MCF 10A (cell line): ENCODE results near the gene CFAP69. TPM values are rescaled to one million over a fixed set of nuclear protein-coding genes. Genes with fewer than 3 reads are reported as not detected.

ENCODE experiments used
- BruUV-seq: library from RNA; stranded (reverse); fragments of 400-500 nt; replicated peaks from 2 replicates; lab custom pipeline; 2021; lab: Mats Ljungman, UMichigan
- CTCF ChIA-PET: fragments of 300-600 bp; sonication (Branson Sonifier 250); formaldehyde crosslinking; extraction: SDS; loops from one replicate; lab custom pipeline; 2021; ENCODE audit warnings: antibody characterized with exemption, inconsistent platforms; lab: Yijun Ruan, JAX
- POLR2A ChIA-PET: fragments of 300-600, 350-650 bp; sonication (Branson Sonifier 250); formaldehyde crosslinking; extraction: SDS; loops from one replicate; lab custom pipeline; 2020; ENCODE audit warnings: antibody characterized with exemption, inconsistent platforms; lab: Yijun Ruan, JAX
- DNase-seq: peaks from one replicate; pipeline ENCODE4 v3.0.0-alpha.2; 2018; ENCODE audit not compliant: unreplicated experiment
- H3K27ac Mint-ChIP-seq: one replicate; pipeline ENCODE4 v1.8.0; 2022; ENCODE audit warnings: mild to moderate bottlenecking, low read depth, mixed read lengths; ENCODE audit not compliant: unreplicated experiment
- H3K27me3 Mint-ChIP-seq: one replicate; pipeline ENCODE4 v1.8.0; 2022; ENCODE audit warnings: mixed read lengths; ENCODE audit not compliant: insufficient read depth, unreplicated experiment
- H3K36me3 Mint-ChIP-seq: one replicate; pipeline ENCODE4 v1.8.0; 2022; ENCODE audit warnings: mild to moderate bottlenecking, moderate library complexity, mixed read lengths; ENCODE audit not compliant: insufficient read depth, unreplicated experiment
- H3K4me1 Mint-ChIP-seq: one replicate; pipeline ENCODE4 v1.8.0; 2022; ENCODE audit warnings: mixed read lengths; ENCODE audit not compliant: insufficient read depth, unreplicated experiment
- H3K4me3 Mint-ChIP-seq: one replicate; pipeline ENCODE4 v1.8.0; 2022; ENCODE audit warnings: mild to moderate bottlenecking, moderate library complexity, mixed read lengths; ENCODE audit not compliant: unreplicated experiment
- H3K9me3 Mint-ChIP-seq: one replicate; pipeline ENCODE4 v1.8.0; 2022; ENCODE audit warnings: mixed read lengths; ENCODE audit not compliant: unreplicated experiment
- intact Hi-C: fragments of 100-400 bp; cut with micrococcal nuclease; formaldehyde crosslinking; loops from 2 replicates; pipeline ENCODE4 v1.14.1; 2022
- total RNA-seq: library from RNA; stranded (reverse); gene quantifications from 2 replicates; pipeline ENCODE4 v1.2.3, GENCODE V29; 2022
- TF ChIP-seq, protein P1 (sequence below): fragments of 200-600 bp; IDR thresholded peaks from one replicate; pipeline ENCODE4 v1.8.0; 2022; ENCODE audit warnings: antibody characterized with exemption, mild to moderate bottlenecking; ENCODE audit not compliant: unreplicated experiment

The CFAP69 gene
- total RNA-seq, 1 experiment from 2014 or later: 2.9 TPM

DNA sequence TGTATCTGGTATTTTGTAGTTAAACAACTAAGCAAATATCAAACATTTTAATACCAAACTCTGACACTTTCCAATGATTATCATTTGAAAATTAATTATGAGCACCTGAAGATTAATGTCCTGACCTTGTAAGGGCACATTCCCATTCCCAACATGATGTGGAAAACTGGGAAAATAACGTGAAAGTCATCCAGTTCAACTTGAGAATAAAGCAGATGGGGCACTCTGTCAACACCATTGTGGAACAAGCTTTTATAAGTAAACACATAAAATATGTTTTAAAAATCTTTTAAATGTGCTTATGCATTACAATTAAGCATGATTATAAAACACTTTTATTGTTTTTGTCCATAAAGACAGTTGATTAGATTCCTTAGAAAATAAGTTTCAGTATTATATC lies 19.4 kb upstream of the CFAP69 start:
- Mint-ChIP-seq H3K36me3 (no peaks in the 10 kb centered on the region), H3K4me1 (peaks cover 6% of the 10 kb centered on the region), H3K27me3 (peaks cover 15% of the 10 kb centered on the region), H3K4me3 (no peak overlapping the region), H3K9me3 (no peaks in the 10 kb centered on the region), H3K27ac (no peak overlapping the region)
- DNase-seq: no peak
- TF ChIP-seq, protein P1, sequence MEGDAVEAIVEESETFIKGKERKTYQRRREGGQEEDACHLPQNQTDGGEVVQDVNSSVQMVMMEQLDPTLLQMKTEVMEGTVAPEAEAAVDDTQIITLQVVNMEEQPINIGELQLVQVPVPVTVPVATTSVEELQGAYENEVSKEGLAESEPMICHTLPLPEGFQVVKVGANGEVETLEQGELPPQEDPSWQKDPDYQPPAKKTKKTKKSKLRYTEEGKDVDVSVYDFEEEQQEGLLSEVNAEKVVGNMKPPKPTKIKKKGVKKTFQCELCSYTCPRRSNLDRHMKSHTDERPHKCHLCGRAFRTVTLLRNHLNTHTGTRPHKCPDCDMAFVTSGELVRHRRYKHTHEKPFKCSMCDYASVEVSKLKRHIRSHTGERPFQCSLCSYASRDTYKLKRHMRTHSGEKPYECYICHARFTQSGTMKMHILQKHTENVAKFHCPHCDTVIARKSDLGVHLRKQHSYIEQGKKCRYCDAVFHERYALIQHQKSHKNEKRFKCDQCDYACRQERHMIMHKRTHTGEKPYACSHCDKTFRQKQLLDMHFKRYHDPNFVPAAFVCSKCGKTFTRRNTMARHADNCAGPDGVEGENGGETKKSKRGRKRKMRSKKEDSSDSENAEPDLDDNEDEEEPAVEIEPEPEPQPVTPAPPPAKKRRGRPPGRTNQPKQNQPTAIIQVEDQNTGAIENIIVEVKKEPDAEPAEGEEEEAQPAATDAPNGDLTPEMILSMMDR: no peak
- intact Hi-C loops: no loop called here
- ChIA-PET POLR2A (no interaction called here), CTCF (interaction anchor here (5.5 kb wide), 1 partner anchor 14 kb away, joined by 24 read pairs; the partner anchor contains the start of gene STEAP2)
- BruUV-seq: no TSS peak

DNA sequence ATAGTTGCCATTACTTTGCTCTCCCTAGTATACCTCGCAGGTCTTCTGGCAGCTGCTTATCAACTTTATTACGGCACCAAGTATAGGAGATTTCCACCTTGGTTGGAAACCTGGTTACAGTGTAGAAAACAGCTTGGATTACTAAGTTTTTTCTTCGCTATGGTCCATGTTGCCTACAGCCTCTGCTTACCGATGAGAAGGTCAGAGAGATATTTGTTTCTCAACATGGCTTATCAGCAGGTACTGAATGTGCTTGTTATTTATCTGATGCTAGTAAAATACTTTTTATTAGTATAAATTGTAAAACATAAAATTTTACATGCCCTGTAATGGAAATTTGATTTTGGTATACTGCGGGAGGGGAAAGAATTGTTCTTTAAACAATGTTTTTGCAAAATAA lies 17.7 kb upstream of the CFAP69 start:
- intact Hi-C loops: no loop called here
- H3K27ac Mint-ChIP-seq: no peak overlapping the region
- no peaks in the 10 kb centered on the region for H3K9me3 Mint-ChIP-seq
- H3K27me3 Mint-ChIP-seq: peaks cover 10% of the 10 kb centered on the region
- TF ChIP-seq, protein P1: no peak
- H3K4me3 Mint-ChIP-seq: no peak overlapping the region
- peaks cover 6% of the 10 kb centered on the region for H3K4me1 Mint-ChIP-seq
- no peaks in the 10 kb centered on the region for H3K36me3 Mint-ChIP-seq
- POLR2A ChIA-PET: interaction anchor here (0.9 to 1.5 kb wide), 2 partner anchors 15 to 17 kb away, joined by 3 read pairs; no protein-coding TSS in a partner anchor
- DNase-seq: no peak
- CTCF ChIA-PET: interaction anchor here (0.9 kb wide), 1 partner anchor 74 kb away, joined by 3 read pairs; no protein-coding TSS in a partner anchor
- BruUV-seq: no TSS peak

DNA sequence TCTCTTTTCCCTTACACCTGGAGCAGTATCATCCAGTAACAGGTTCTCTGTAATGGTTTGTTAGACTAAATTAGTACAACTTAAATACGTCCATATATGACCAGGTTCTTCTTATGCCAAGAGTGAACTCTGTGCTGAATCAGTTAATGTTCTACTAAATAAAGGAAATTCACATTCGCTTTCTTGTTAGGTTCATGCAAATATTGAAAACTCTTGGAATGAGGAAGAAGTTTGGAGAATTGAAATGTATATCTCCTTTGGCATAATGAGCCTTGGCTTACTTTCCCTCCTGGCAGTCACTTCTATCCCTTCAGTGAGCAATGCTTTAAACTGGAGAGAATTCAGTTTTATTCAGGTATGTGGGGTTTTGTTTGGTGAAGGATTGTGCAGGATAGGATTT lies 15.3 kb upstream of the CFAP69 start:
- POLR2A ChIA-PET: no interaction called here
- Mint-ChIP-seq H3K4me3 (no peak overlapping the region), H3K36me3 (no peaks in the 10 kb centered on the region), H3K9me3 (no peaks in the 10 kb centered on the region), H3K27ac (no peak overlapping the region), H3K4me1 (no peaks in the 10 kb centered on the region), H3K27me3 (peaks cover 10% of the 10 kb centered on the region)
- BruUV-seq: no TSS peak
- TF ChIP-seq, protein P1: no peak
- no peak for DNase-seq
- CTCF ChIA-PET: no interaction called here
- intact Hi-C loops: no loop called here

DNA sequence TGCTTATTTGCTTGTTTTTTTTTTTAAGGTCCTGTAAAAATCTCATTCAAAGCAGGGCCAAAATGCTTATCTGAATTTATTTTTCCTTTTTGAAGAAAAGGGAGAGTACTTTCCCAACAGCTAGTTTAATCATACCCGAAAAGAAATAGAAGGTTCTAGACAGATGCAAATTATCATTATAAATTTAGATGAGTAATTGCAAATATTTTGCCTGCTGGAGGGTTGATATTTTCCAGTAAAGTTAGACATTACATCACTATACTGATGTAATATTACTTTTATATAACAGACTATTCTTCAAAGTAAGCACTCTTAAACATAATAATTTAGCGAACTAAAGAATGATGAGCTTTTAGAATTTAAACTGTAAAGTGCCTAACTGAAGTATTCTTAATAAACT lies 14.1 kb upstream of the CFAP69 start:
- Mint-ChIP-seq H3K27me3 (peaks cover 10% of the 10 kb centered on the region), H3K36me3 (no peaks in the 10 kb centered on the region), H3K4me3 (no peak overlapping the region), H3K9me3 (no peaks in the 10 kb centered on the region), H3K27ac (no peak overlapping the region), H3K4me1 (no peaks in the 10 kb centered on the region)
- BruUV-seq: no TSS peak
- ChIA-PET POLR2A (no interaction called here), CTCF (no interaction called here)
- intact Hi-C loops: no loop called here
- TF ChIP-seq, protein P1: no peak
- DNase-seq: no peak
